Limb (tissue), 2 donors: ENCODE data around the gene TXN2.
"Not testable (repeated sequence)": the region's sequence is repeated elsewhere in the genome, so short reads cannot be mapped to it uniquely, and the experiment has no call there.

Experiments
- DNase-seq, 2 donors: peaks; one replicate each; pipeline ENCODE4 v3.0.0-alpha.2; 2016; ENCODE audit errors: extremely low spot score in 2 of 2

The TXN2 gene

GRCh38 chr22:36455571-36456463, 25.6 kb downstream of the TXN2 start:
- no peak for DNase-seq

DNA sequence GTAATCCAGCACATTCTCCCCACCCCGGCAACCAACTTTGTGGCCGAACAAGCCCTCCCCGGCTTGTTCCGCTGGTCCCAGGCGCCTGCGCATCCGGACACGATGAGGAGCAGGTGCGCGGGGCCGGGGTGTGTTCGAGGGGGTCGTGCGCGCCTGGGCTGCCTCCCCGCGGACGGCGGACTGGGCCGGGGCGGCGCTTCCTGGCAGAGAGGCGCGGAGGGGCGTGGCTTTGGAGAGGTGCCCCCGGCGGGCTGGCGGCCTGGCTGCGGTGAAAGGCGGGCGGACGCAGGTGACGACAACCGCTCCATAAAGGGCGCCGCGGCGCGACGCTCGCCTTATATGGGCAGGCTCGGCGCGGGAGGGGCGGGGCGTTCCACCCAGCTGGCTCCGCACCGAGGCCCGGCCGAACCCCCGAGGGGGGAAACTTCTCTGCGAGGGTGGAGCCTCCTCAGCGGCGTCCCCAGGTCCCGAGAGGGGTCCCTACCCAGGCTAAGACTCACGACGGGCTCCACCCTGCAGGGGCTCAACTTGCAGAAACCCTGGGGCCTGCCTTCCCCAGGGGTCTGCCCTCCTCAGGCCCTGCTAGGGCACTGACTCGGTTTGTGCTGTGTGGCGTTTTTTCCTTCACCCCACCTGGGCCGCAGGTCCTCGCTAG, 26.4 kb downstream of the TXN2 start:
- peak; percentile 75 to 92 for DNase-seq

- no peak for DNase-seq
Measured at GRCh38 chr22:36453855-36454378, 27.5 kb downstream of the TXN2 start.

DNA sequence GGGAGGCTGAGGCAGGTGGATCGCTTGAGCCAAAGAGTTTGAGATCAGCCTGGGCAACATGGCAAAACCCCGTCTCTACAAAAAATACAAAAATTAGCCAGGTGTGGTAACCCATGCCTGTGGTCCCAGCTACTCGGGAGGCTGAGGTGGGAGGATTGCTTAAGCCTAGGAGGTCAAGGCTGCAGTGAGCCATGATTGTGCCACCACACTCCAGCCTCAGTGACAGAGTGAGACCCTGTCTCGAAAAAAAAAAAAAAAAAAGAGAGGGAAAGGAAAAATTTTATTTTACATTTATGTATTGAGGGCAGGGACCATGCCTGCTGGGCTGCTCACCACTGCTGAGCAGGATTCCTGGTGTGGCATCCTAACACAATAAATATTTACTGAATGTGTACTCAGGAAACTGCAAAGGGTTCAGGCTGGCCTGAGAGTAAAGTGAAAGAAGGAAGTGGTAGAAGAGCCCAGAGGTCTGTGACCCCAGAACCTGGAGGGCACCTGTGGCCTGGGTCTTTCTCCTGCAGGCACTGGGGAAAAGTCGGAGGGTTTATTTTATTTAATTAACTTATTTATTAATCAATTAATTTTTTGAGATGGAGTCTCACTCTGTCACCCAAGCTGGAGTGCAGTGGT, 28.3 kb downstream of the TXN2 start:
- DNase-seq, result not testable (repeated sequence)

GRCh38 chr22:36452250-36452977, 29.0 kb downstream of the TXN2 start:
- no peak for DNase-seq

GRCh38 chr22:36450923-36451322, 30.5 kb downstream of the TXN2 start:
- not testable (repeated sequence) for DNase-seq

DNA sequence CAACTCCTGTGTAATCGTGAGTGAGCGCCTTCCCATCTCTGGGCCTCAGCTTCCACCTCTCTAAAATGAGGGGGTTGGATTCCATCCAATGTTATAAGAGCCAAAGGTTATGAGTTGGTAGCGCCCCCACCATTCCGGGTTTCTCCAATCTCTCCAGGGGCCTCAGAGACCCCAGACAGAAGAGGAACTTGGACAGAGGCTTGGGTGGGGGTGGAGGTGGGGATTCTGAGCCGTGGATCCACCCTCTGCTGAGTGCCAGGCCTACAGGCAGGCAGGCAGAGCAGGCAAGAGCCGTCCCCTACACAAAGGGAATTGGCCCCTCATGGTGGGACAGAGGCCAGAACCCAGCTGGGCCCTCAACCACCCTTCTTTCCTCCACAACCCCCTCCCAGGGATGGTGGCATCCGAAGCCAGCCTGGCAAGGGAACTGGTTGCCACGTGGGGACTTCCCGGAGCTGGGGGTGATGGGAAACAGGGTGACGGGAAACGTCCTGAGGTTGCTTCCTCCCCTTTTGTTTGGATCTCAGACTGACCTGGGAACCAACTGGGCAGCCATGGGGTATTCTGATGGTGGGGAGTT, 31.8 kb downstream of the TXN2 start:
- no peak for DNase-seq

DNA sequence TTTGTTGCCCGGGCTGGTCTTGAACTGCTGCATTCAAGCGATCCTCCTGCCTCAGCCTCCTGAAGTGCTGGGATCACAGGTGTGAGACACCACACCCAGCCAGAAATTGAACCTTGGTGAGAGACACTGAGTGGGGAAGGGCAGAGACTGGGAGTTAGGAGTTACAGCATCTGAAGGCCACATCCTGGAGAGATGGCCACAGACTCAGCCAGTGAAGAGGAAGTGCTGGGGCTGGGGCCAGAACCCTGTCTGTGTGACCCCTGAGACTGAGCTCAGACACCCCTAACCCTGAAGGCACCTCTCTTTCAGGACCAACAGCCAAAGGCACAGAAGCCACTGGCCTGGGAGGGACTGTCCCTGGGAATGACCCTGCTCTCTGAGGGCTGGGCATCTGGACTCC, 33.8 kb downstream of the TXN2 start:
- no peak for DNase-seq

DNA sequence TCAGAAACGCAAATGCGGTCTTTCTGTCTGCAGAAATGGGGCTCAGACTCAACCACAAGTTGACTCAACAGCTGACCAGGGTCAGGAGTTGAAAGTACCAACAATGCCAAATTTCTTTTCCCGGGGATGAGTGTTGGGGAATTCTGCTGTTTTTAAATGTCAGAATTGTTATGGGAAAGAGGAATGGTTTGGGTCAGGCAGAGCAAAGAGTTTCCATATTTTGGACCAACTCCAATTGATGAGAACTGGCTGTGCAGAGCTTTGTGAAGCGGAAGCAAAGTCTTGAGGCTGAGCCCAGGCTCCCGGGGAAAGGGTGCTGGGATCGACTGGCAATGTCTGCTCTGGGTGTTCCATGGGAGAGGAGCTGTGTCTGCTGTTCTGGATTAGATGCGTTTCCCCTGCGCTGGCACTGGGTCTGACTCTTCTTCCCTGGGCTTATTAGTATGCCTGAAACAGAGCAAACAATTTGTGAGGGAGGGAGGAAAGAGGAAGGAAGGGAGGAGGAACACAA, 36.2 kb downstream of the TXN2 start:
- no peak for DNase-seq

GRCh38 chr22:36443198-36443770, 38.2 kb downstream of the TXN2 start:
- no peak for DNase-seq

DNA sequence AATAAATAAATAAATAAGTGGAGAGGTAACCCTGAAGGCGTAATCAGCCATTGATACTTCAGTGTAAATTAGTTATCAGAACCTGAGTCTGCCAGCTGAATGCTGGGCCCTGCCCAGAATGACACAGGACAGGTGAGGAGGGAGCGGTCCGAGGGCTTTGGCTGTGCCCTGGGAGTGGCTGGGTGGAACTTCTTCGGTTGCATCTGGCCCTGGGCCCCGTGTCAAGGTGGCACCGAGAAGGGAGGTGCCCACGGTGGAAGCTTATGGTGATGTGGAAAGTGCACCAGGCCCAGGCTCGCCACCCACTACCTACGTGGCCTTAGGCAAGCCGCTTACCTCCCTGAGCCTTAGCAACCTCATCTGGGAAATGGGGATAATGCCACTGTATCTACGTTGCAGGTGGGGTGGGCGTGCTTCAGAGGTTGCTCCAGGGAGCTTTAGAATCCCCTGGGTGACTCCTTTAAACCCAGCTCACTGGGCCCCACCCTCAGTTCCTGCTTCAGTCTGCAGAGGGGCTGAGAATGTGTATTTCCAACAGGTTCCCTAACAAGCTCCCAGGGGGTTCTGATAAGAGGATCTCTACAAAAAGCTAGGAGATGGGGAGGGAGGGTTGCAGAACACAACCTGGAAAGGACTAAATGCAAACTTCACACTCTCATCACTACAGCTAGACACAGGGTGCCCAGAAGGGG, 38.8 kb downstream of the TXN2 start:
- DNase-seq, result no peak

- DNase-seq, result no peak
Measured at GRCh38 chr22:36440429-36441002, 40.9 kb downstream of the TXN2 start.

GRCh38 chr22:36439481-36440271, 41.8 kb downstream of the TXN2 start:
- no peak for DNase-seq

- DNase-seq, result no peak
Measured at GRCh38 chr22:36435516-36436415, 45.7 kb downstream of the TXN2 start.

GRCh38 chr22:36433318-36434231, 47.9 kb downstream of the TXN2 start:
- DNase-seq, result no peak

DNA sequence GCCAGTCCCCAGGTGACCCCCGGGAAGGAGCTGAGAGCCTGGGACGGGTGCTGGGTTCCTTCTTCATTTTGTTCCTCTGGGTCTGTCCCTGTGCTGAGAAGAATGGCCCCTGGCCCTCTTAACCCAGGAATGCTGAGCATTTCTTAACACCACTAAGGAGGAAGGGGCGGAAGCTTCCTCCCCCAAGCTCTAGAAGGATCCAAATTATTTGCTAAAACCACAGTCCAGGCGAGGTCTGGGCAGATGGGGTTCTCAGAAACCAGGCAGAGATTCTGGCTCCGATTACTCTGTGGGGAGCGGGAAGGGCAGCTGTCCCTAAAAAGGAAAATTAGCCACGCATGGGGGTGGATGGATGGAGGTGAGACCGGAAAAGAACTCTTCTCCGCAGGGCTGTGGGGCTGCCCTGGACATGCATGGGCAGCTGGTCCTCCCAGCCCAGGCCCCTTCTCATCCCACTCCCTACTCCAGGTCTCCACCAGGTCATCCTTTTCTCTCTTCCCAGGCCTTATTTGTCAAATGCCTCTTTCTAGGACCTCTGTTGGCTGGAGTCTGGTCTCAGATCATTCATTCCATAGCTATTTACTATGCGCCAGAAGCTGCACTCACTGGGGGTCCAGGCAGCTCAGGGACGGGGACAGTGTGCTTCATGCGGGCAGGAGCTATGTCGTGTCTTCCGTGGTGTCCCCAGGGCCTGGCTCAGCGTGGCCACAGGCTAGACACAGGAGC, 48.7 kb downstream of the TXN2 start:
- DNase-seq, result no peak
